HUES64 (cell line): ENCODE measurements around the gene FAM24B.

ENCODE experiments used
- H3K27ac ChIP-seq: 2 replicates; pipeline ENCODE4 v1.7.0; 2013; ENCODE audit warnings: low read depth, low read length, inconsistent platforms
- H3K27me3 ChIP-seq: 2 replicates; pipeline ENCODE4 v1.6.1; 2013; ENCODE audit warnings: mild to moderate bottlenecking, low read length; ENCODE audit not compliant: insufficient read depth
- H3K36me3 ChIP-seq: 2 replicates; pipeline ENCODE4 v1.6.1; 2013; ENCODE audit warnings: mild to moderate bottlenecking, low read length; ENCODE audit not compliant: insufficient read depth
- H3K4me1 ChIP-seq: 2 replicates; pipeline ENCODE4 v1.6.1; 2013; ENCODE audit warnings: mild to moderate bottlenecking, low read length, moderate library complexity; ENCODE audit not compliant: insufficient read depth
- H3K4me3 ChIP-seq: 2 replicates; pipeline ENCODE4 v1.5.1; 2013; ENCODE audit warnings: mild to moderate bottlenecking, low read length, moderate library complexity
- H3K9ac ChIP-seq: 2 replicates; pipeline ENCODE4 v1.6.1; 2013; ENCODE audit warnings: mild to moderate bottlenecking, low read depth, low read length
- H3K9me3 ChIP-seq: 2 replicates; pipeline ENCODE4 v1.6.1; 2013; ENCODE audit warnings: low read depth, low read length; ENCODE audit not compliant: insufficient read depth
- WGBS: fragments of 150-250, 120-280 bp; methylation state at CpG from one replicate; pipeline ENCODE4 v1.1.7; 2013; ENCODE audit warnings: missing lambda C conversion rate; 5-methylcytosine and 5-hydroxymethylcytosine counted together

The FAM24B gene

GRCh38 chr10:122822973-122823690 lies 56.2 kb downstream of the FAM24B start:
- 94% methylated on average over 11 of the region's 11 CpGs for WGBS
- Histone ChIP-seq H3K4me3 (no peak overlapping the region), H3K4me1 (no peaks in the 10 kb centered on the region), H3K9me3 (no peaks in the 10 kb centered on the region), H3K27me3 (no peaks in the 10 kb centered on the region), H3K9ac (no peak overlapping the region), H3K36me3 (no peaks in the 10 kb centered on the region), H3K27ac (no peak overlapping the region)

GRCh38 chr10:122821808-122822207 lies 57.6 kb downstream of the FAM24B start:
- 91% methylated on average over 3 of the region's 3 CpGs for WGBS
- Histone ChIP-seq H3K9ac (no peak overlapping the region), H3K4me1 (no peaks in the 10 kb centered on the region), H3K4me3 (no peak overlapping the region), H3K36me3 (no peaks in the 10 kb centered on the region), H3K9me3 (no peaks in the 10 kb centered on the region), H3K27me3 (no peaks in the 10 kb centered on the region), H3K27ac (no peak overlapping the region)

- H3K4me3 ChIP-seq = no peak overlapping the region
- H3K27ac ChIP-seq = no peak overlapping the region
- no peak overlapping the region for H3K9ac ChIP-seq
- H3K9me3 ChIP-seq = no peaks in the 10 kb centered on the region
- H3K4me1 ChIP-seq = no peaks in the 10 kb centered on the region
- 94% methylated on average over 5 of the region's 5 CpGs for WGBS
- H3K36me3 ChIP-seq = no peaks in the 10 kb centered on the region
- H3K27me3 ChIP-seq = no peaks in the 10 kb centered on the region
Observed at GRCh38 chr10:122815458-122815857, 63.9 kb downstream of the FAM24B start.

- H3K9me3 ChIP-seq = no peaks in the 10 kb centered on the region
- H3K27ac ChIP-seq = no peak overlapping the region
- H3K9ac ChIP-seq = no peak overlapping the region
- no peaks in the 10 kb centered on the region for H3K4me1 ChIP-seq
- no peak overlapping the region for H3K4me3 ChIP-seq
- H3K36me3 ChIP-seq = no peaks in the 10 kb centered on the region
- no peaks in the 10 kb centered on the region for H3K27me3 ChIP-seq
- WGBS = 89% methylated on average over 2 of the region's 2 CpGs
Observed at GRCh38 chr10:122814493-122814892, 64.9 kb downstream of the FAM24B start.

- Histone ChIP-seq H3K36me3 (no peaks in the 10 kb centered on the region), H3K27ac (no peak overlapping the region), H3K9ac (no peak overlapping the region), H3K27me3 (no peaks in the 10 kb centered on the region), H3K4me1 (no peaks in the 10 kb centered on the region), H3K9me3 (no peaks in the 10 kb centered on the region), H3K4me3 (no peak overlapping the region)
- WGBS = 80% methylated on average over 4 of the region's 4 CpGs
Observed at GRCh38 chr10:122812751-122813150, 66.6 kb downstream of the FAM24B start.

GRCh38 chr10:122802282-122802681 lies 77.1 kb downstream of the FAM24B start:
- Histone ChIP-seq H3K4me1 (no peaks in the 10 kb centered on the region), H3K27me3 (no peaks in the 10 kb centered on the region), H3K27ac (no peak overlapping the region), H3K4me3 (no peak overlapping the region), H3K36me3 (no peaks in the 10 kb centered on the region), H3K9ac (no peak overlapping the region), H3K9me3 (no peaks in the 10 kb centered on the region)
- WGBS = 96% methylated on average over 7 of the region's 7 CpGs
